ENCODE results near the gene NINJ2.

NINJ2 gene

DNA sequence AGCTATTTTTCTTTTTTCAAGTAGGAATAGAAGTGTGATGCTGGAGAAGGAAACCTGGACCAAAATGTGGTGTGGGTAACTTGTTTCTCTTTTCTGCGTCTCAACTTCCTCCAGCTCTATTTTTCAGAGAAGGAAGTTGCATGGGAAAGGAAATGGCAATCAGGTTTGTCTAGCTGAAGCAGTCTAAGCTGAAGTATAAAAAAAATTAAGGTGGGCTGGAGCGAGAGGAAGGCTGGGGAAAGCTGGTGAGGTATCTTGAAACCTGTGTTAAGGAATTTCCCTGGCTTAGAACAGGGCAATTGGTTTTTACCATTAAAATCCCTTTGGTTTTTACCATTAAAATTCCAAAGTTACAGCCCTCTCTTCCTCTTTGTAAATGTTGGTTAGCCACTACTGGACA lies 34.2 kb upstream of the NINJ2 start:
- Histone ChIP-seq H3K4me2 (peak overlapping the region in 7 of 11 experiments; percentile 1 to 50 (median 23); a peak in 8 of 22 replicates), H3K4me3 (no peak overlapping the region; a peak in 1 of 20 replicates), H3K27me3 (no peaks in the 10 kb centered on the region), H3K9me3 (replicated peaks in 1 of 11) (peaks cover 15 to 65% (median 51%) of the 10 kb centered on the region in 11 experiments), H3K27ac (no peak overlapping the region), H3K9ac (no peak overlapping the region), H4K20me1 (no peaks in the 10 kb centered on the region), H3K4me1 (peaks cover 0 to 33% (median 16%) of the 10 kb centered on the region in 10 experiments; a peak in 17 of 20 replicates), H3K36me3 (peaks cover 0 to 3% (median 0%) of the 10 kb centered on the region in 11 experiments; a peak in 1 of 22 replicates)
- TF ChIP-seq Cebpa-rat (IDR thresholded peaks at IDR 0.05) = no peak

DNA sequence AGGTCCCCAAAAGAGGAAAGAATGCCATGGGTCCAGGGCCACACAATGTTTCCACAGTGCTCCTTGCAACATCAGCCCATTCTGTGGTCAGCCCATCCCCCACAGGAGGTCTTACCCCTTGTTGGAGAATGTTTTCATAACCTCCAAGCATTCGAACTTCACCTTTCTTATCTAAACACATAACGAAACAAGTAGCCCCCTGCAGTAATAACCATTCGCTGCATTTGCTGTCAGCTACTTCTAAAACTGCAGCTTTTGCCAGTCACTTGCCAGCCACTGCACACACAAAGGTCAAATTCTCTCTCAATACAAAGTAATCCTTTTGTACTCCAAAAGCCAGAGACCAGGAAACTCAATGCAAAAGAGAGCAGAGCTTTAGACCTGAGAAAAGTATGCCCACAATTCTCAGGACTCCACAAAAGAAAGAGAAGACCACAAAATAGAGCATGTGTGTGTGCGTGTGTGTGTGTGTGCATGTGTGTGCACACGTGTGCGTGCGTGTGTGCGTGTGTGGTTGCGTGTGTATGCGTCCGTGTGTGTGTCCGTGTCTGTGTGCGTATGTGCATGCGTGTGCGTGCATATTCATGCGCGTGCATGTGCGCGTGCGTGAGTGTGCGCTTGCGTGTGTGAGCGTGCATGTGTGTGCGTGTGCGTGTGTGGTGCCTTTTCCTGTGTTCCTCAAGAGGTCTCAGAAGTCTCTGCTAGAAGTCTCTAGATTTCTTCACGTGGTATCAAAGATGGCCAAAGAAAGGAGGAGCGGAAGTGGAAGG lies 31.7 kb upstream of the NINJ2 start:
- peak overlapping the region in 2 of 11 experiments; percentile 4 to 26; a peak in 2 of 22 replicates for H3K4me2 ChIP-seq
- no peak overlapping the region for H3K9ac ChIP-seq
- H3K4me3 ChIP-seq = no peak overlapping the region
- TF ChIP-seq Cebpa-rat (IDR thresholded peaks at IDR 0.05) = no peak
- peaks cover 15 to 65% (median 51%) of the 10 kb centered on the region in 11 experiments for H3K9me3 ChIP-seq (replicated peaks in 1 of 11)
- H3K27ac ChIP-seq = no peak overlapping the region
- H3K36me3 ChIP-seq = peaks cover 0 to 3% (median 0%) of the 10 kb centered on the region in 11 experiments; a peak in 1 of 22 replicates
- H3K27me3 ChIP-seq = no peaks in the 10 kb centered on the region
- H4K20me1 ChIP-seq = no peaks in the 10 kb centered on the region
- H3K4me1 ChIP-seq = peaks cover 0 to 28% (median 13%) of the 10 kb centered on the region in 10 experiments; a peak in 18 of 20 replicates

DNA sequence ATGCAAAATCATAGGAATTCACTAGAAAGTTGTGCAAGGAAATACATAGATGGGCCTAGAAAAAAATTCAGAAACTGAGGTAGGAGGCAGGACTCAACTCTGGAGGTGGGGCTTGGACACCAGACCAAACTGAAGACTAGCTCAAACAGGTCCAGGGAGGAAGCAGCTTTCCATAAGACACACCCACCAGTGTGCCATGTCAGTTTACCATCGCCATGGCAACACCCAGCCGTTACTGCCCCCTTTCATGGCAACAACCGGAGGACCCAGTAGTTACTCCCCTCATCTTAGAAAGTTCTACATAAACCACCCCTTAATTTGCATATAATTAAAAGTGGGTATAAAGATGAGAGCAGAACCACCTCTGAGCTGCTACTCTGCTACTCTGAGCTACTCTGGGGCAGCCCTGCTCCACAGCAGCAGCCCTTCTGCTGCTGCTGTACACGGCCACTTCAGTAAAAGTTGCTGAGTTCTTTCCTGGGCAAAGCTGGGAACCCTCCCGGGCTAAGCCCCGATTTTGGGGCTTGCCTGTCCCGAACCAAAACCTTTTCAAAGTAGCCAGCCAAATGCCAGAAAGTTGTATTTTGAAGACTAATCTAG lies 30.8 kb upstream of the NINJ2 start:
- Histone ChIP-seq H3K9me3 (replicated peaks in 1 of 11) (peaks cover 13 to 60% (median 47%) of the 10 kb centered on the region in 11 experiments), H3K9ac (no peak overlapping the region), H3K27ac (no peak overlapping the region), H3K4me2 (peak overlapping the region in 1 of 11 experiments; percentile 4; a peak in 2 of 22 replicates), H4K20me1 (no peaks in the 10 kb centered on the region), H3K36me3 (peaks cover 0 to 3% (median 0%) of the 10 kb centered on the region in 11 experiments; a peak in 1 of 22 replicates), H3K4me3 (no peak overlapping the region), H3K27me3 (no peaks in the 10 kb centered on the region), H3K4me1 (peaks cover 0 to 19% (median 10%) of the 10 kb centered on the region in 10 experiments; a peak in 18 of 20 replicates)
- no peak for TF ChIP-seq Cebpa-rat (IDR thresholded peaks at IDR 0.05)

DNA sequence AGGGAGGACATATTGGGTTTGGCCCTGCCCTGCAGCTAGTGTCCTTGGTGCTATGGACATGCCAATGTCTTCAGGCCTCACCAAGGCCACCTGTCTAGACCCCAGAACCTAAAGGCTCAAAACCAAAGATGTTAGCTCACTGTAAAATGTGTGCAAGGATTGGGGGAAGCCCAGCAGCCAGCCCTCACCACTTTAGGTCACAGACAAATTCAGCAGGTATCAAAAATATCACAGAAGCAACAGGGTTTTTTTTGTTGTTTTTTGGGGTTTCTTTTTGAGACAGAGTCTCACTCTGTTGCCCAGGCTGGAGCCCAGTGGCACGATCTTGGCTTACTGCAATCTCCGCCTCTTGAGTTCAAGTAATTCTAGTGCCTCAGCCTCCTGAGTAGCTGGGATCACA lies 29.0 kb upstream of the NINJ2 start:
- Histone ChIP-seq H3K9me3 (replicated peaks in 1 of 11) (peaks cover 0 to 42% (median 30%) of the 10 kb centered on the region in 11 experiments; a peak in 20 of 22 replicates), H3K4me2 (peak overlapping the region in 4 of 11 experiments; percentile 11 to 18 (median 16); a peak in 2 of 22 replicates), H3K9ac (no peak overlapping the region), H3K27ac (no peak overlapping the region), H3K4me1 (peaks cover 0 to 11% (median 8%) of the 10 kb centered on the region in 10 experiments; a peak in 17 of 20 replicates), H3K27me3 (no peaks in the 10 kb centered on the region), H4K20me1 (no peaks in the 10 kb centered on the region), H3K4me3 (no peak overlapping the region), H3K36me3 (no peaks in the 10 kb centered on the region)
- no peak for TF ChIP-seq Cebpa-rat (IDR thresholded peaks at IDR 0.05)

DNA sequence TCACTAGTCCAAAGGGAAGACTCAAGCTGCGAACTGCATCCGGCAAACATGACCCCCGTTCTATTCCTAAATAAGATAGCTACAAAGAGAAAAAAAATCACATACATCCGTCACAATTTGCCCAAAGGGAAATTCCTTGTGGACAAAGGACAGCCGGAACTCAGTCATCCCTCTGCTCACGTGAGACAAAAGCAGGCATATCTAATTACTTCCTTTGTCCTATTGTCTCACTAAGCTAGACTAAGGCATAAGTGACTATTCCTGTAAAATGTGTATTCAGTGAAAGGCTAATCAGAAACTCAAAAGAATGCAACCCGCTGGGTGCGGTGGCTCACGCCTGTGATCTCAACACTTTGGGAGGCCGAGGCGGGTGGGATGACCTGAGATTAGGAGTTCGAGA lies 27.2 kb upstream of the NINJ2 start:
- Histone ChIP-seq H3K27ac (no peak overlapping the region), H3K36me3 (no peaks in the 10 kb centered on the region), H3K4me3 (no peak overlapping the region), H3K27me3 (no peaks in the 10 kb centered on the region), H4K20me1 (no peaks in the 10 kb centered on the region), H3K9me3 (replicated peaks in 1 of 11) (peaks cover 0 to 26% (median 19%) of the 10 kb centered on the region in 11 experiments; a peak in 20 of 22 replicates), H3K9ac (no peak overlapping the region), H3K4me2 (no peak overlapping the region), H3K4me1 (peaks cover 5 to 21% (median 13%) of the 10 kb centered on the region in 10 experiments)
- no peak for TF ChIP-seq Cebpa-rat (IDR thresholded peaks at IDR 0.05)

DNA sequence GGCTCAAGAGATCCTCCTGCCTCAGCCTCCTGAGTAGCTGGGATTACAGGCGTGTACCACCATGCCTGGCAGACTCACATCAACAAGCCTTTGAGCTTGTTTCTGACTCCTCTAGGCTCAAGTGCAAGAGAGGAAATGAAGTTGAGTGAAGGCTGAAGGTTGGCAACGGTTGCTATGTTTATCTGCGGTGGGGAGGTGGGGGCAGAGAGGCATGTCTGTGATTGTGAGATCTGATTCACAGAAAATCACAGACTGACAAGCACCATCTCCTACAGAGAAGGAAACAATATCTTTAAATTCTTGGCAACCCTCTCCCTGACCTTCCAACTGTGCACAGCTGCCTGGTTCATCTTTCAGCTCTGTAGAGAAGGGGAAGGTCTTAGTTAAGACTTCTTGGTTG lies 22.1 kb upstream of the NINJ2 start:
- peaks cover 23 to 45% (median 42%) of the 10 kb centered on the region in 10 experiments for H3K4me1 ChIP-seq
- no peaks in the 10 kb centered on the region for H4K20me1 ChIP-seq
- H3K27ac ChIP-seq = peak overlapping the region in 10 of 11 experiments; percentile 24 to 78 (median 61); a peak in 18 of 22 replicates
- H3K4me3 ChIP-seq = no peak overlapping the region; a peak in 1 of 20 replicates
- peak overlapping the region in 9 of 11 experiments; percentile 19 to 59 (median 35); a peak in 9 of 22 replicates for H3K9ac ChIP-seq
- TF ChIP-seq Cebpa-rat (IDR thresholded peaks at IDR 0.05) = peak in 2 of 11 experiments; percentile 10 to 15; a peak in 1 of 22 replicates
- H3K9me3 ChIP-seq (replicated peaks in 1 of 11) = no peaks in the 10 kb centered on the region
- no peaks in the 10 kb centered on the region for H3K36me3 ChIP-seq
- peak overlapping the region; percentile 35 to 76 (median 70) for H3K4me2 ChIP-seq
- no peaks in the 10 kb centered on the region for H3K27me3 ChIP-seq

DNA sequence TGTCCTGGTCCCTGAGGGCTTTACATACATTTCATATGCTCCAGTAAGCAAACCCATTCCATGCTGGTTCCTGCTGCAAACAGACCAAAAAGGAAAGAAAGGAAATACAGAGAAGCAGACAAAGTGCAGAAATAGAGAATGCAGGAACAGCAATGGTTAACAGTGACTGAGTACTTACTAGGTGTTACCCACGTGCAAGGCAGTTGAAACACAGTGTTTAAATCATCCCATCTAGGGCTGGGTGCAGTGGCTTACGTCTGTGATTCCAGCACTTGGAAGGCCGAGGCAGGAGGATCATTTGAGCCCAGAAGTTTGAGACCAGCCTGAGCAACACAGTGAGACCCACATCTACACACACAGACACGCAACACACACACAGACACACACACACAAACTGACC lies 21.2 kb upstream of the NINJ2 start:
- Histone ChIP-seq H3K27me3 (no peaks in the 10 kb centered on the region), H4K20me1 (no peaks in the 10 kb centered on the region), H3K27ac (peak overlapping the region in 5 of 11 experiments; percentile 29 to 78 (median 41); a peak in 9 of 22 replicates), H3K9me3 (replicated peaks in 1 of 11) (no peaks in the 10 kb centered on the region), H3K4me2 (peak overlapping the region; percentile 18 to 75 (median 65); a peak in 21 of 22 replicates), H3K4me1 (peaks cover 23 to 45% (median 42%) of the 10 kb centered on the region in 10 experiments), H3K9ac (0 out of 22 replicates have a peak overlapping the region, but pooled peaks of 1 of the 11 experiments have one; percentile 1), H3K4me3 (no peak overlapping the region), H3K36me3 (no peaks in the 10 kb centered on the region)
- no peak for TF ChIP-seq Cebpa-rat (IDR thresholded peaks at IDR 0.05)

DNA sequence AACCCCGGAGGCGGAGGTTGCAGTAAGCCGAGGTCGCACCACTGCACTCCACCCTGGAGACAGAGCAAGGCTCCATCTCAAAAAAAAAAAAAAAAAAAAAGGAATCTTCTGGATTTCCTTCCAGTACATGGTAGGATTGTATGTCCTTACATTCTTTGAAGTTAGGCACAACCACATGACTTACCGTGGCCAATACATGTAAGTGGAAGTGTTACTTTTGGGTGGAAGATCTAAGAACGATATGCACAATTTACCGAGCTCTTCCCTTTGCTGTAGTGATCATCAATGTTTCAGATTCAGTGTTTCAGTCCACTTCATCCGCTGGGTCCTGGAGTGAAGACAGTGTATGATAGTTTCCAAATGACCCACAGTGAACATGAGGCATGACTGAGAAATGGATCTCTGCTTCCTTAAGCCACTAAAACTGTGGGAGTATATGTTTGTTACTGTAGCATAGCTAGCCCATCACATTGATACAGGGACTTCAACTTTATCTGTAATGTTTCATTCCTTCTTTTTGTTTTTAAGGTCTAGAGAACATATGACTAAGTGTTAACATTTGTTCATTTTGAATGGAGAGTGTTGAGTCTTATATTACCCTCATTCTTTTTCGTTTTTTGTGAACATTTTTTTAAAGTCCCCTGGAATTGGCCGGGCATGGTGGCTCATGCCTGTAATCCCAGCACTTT lies 18.5 kb upstream of the NINJ2 start:
- H3K36me3 ChIP-seq = no peaks in the 10 kb centered on the region
- H3K4me1 ChIP-seq = peaks cover 29 to 52% (median 43%) of the 10 kb centered on the region in 10 experiments
- TF ChIP-seq Cebpa-rat (IDR thresholded peaks at IDR 0.05) = no peak
- no peak overlapping the region for H3K9ac ChIP-seq
- H3K4me2 ChIP-seq = no peak overlapping the region
- H4K20me1 ChIP-seq = no peaks in the 10 kb centered on the region
- no peaks in the 10 kb centered on the region for H3K27me3 ChIP-seq
- H3K27ac ChIP-seq = no peak overlapping the region
- no peak overlapping the region for H3K4me3 ChIP-seq
- H3K9me3 ChIP-seq (replicated peaks in 1 of 11) = no peaks in the 10 kb centered on the region

Data from BLaER1 treated with 17β-estradiol and CSF1 and Interleukin-3, amounts not matched to agents 10 nM and 100 nM (cell line).